DND-41 (cell line): ENCODE measurements around the gene AJAP1.

Experiments
- EZH2 ChIP-seq: IDR thresholded peaks from 3 replicates; pipeline ENCODE4 v1.6.1; 2012; ENCODE audit warnings: borderline replicate concordance, low read depth, mild to moderate bottlenecking, moderate library complexity, low read length, inconsistent platforms; ENCODE audit not compliant: severe bottlenecking
- TF ChIP-seq, protein P1 (sequence below): IDR thresholded peaks from 2 replicates; pipeline ENCODE4 v1.5.1; 2012; ENCODE audit warnings: borderline replicate concordance, low read length, moderate library complexity, mild to moderate bottlenecking; ENCODE audit not compliant: poor library complexity, severe bottlenecking; ENCODE audit errors: extremely low read depth

DNA sequence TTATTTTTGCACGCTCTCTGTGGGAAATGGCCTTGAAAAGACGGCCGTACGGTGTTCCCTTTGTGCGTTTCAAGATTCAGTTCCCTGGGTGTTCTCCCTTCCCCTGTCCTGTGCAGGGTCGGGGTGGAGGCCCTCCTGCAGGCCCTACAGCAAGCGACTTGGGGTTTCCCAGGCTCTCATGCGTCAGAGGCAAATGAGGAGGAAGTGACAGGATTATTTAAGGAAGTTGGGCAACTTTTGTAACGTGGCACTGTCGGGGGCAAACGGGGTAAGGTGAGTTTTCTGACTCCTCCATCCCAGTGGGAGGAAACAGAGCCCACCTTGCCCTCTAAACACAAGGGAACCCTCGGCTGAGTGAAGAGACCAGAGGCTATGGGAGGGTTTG lies 16.1 kb upstream of the AJAP1 start:
- TF ChIP-seq, protein P1, sequence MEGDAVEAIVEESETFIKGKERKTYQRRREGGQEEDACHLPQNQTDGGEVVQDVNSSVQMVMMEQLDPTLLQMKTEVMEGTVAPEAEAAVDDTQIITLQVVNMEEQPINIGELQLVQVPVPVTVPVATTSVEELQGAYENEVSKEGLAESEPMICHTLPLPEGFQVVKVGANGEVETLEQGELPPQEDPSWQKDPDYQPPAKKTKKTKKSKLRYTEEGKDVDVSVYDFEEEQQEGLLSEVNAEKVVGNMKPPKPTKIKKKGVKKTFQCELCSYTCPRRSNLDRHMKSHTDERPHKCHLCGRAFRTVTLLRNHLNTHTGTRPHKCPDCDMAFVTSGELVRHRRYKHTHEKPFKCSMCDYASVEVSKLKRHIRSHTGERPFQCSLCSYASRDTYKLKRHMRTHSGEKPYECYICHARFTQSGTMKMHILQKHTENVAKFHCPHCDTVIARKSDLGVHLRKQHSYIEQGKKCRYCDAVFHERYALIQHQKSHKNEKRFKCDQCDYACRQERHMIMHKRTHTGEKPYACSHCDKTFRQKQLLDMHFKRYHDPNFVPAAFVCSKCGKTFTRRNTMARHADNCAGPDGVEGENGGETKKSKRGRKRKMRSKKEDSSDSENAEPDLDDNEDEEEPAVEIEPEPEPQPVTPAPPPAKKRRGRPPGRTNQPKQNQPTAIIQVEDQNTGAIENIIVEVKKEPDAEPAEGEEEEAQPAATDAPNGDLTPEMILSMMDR, result no peak
- no peak for TF ChIP-seq EZH2
